H1 (cell line): ENCODE results near the gene CCDC171. TPM values are rescaled to one million over a fixed set of nuclear protein-coding genes. Genes with fewer than 3 reads are reported as not detected.

ENCODE experiments used
- TBP ChIP-seq: IDR thresholded peaks from 2 replicates; pipeline ENCODE4 v1.6.1; 2011; ENCODE audit warnings: low read depth, low read length, improper control_type of control experiment
- polyA plus RNA-seq, 7 experiments: library from polyadenylated mRNA; depleted of rRNA in 3 of 7; stranded (reverse) in 5 of 7; unstranded in 2 of 7; fragments of >200 nt in 5 of 7; fragments of 200-250 nt in 2 of 7; gene quantifications; 1 replicate in 5 of 7; 2 replicates in 1 of 7; 4 replicates in 1 of 7; pipeline versions ENCODE4 v1.2.1 to v1.2.3, GENCODE V29; 2011 to 2013; ENCODE audit warnings: missing spikeins in 2 of 7, mixed read lengths in 2 of 7
- total RNA-seq: library from RNA; stranded (reverse); fragmentation: NEBNext Ultra II Directional; extraction: Animal tissue kit (Norgen Biotek cat#: 25700); gene quantifications from 2 replicates; pipeline ENCODE4 v1.2.1, GENCODE V29; 2021

Gene CCDC171
- total and polyA plus RNA-seq, 2 of the 8 experiments (the other 6 are each of a cell fraction or from before 2014, with no cell fraction given): 0.83 to 2.3 TPM

DNA sequence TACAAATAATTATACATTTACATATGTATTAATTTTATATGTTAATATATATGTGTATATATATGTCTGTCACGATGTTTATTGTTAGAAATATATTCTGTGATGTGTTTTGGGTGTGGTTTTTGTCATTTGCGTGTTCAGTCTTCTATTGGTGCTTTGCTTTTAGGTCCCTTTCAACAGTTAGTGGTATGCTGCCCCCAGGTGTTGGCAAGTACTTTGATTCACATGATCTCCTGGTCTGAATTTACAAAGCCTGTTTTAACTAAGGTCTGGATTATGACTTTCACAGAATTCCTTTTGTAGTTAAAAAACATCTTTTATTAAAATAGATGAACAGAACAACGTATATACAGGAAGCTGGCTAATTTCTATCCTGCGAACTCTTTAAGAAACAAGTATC lies 271.5 kb downstream of the CCDC171 start (continued):
- no peak for TF ChIP-seq TBP
